Small intestine (tissue), 7 donors: ENCODE data around the gene TMEM182. TPM values are rescaled to one million over a fixed set of nuclear protein-coding genes. Genes with fewer than 3 reads are reported as not detected.

Source experiments
- DNase-seq, 2 donors: peaks; one replicate each; pipeline versions ENCODE4 v3.0.0 to v3.0.0-alpha.2; 2013
- FAIRE-seq: peaks from 2 replicates; lab custom pipeline; 2012; peaks lifted over from hg19 to GRCh38; lab: Jason Lieb, UNC
- H3K27ac ChIP-seq, 3 donors: one replicate each; pipeline ENCODE4 v1.5.1; 2013; ENCODE audit warnings: low read length in 2 of 3, mild to moderate bottlenecking in 2 of 3, control low read depth in 1 of 3, inconsistent platforms in 1 of 3, low read depth in 1 of 3, moderate library complexity in 1 of 3
- H3K27me3 ChIP-seq, 3 donors: one replicate each; pipeline ENCODE4 v1.6.1; 2013; ENCODE audit warnings: low read length in 3 of 3, inconsistent platforms in 1 of 3; ENCODE audit not compliant: control insufficient read depth in 3 of 3, insufficient read depth in 3 of 3
- H3K36me3 ChIP-seq, 3 donors: one replicate each; pipeline ENCODE4 v1.6.1; 2013; ENCODE audit warnings: low read length in 3 of 3, inconsistent platforms in 1 of 3, low read depth in 1 of 3, mild to moderate bottlenecking in 1 of 3, moderate library complexity in 1 of 3; ENCODE audit not compliant: control insufficient read depth in 3 of 3, insufficient read depth in 2 of 3
- H3K4me1 ChIP-seq, 3 donors: one replicate each; pipeline ENCODE4 v1.6.1; 2013; ENCODE audit warnings: low read length in 2 of 3, inconsistent platforms in 1 of 3, low read depth in 1 of 3, mild to moderate bottlenecking in 1 of 3, moderate library complexity in 1 of 3; ENCODE audit not compliant: control insufficient read depth in 3 of 3, insufficient read depth in 2 of 3
- H3K4me3 ChIP-seq, 3 donors: one replicate each; pipeline ENCODE4 v1.5.1; 2013; ENCODE audit warnings: low read length in 3 of 3, control low read depth in 1 of 3, inconsistent platforms in 1 of 3, low read depth in 1 of 3, mild to moderate bottlenecking in 1 of 3, moderate library complexity in 1 of 3
- H3K9me3 ChIP-seq, 2 donors: one replicate each; pipeline ENCODE4 v1.6.1; 2013; ENCODE audit warnings: low read depth in 1 of 2, low read length in 1 of 2; ENCODE audit not compliant: control insufficient read depth in 2 of 2, insufficient read depth in 1 of 2
- WGBS, 3 donors: extraction: QIAGEN DNeasy Blood & Tissue Kit; methylation state at CpG; one replicate each; pipeline ENCODE4 v1.1.7; 2013; 5-methylcytosine and 5-hydroxymethylcytosine counted together
- polyA plus RNA-seq, 4 donors: library from polyadenylated mRNA; stranded (reverse) in 3 of 4; unstranded in 1 of 4; fragments of 200-250 nt in 3 of 4; fragments of 120-200 nt in 1 of 4; gene quantifications; one replicate each; pipeline versions ENCODE4 v1.2.1 to v1.2.3, GENCODE V29; 2013
- donor health status: healthy with polysubstance abuse.
- donor health status: control.
- donor health status: control.
- donor health status: Bipolar disorder and iron deficiency.
- donor health status: healthy.

Gene TMEM182
- polyA plus RNA-seq, 4 donors = 0.67 to 7.0 (median 3.1) TPM

DNA sequence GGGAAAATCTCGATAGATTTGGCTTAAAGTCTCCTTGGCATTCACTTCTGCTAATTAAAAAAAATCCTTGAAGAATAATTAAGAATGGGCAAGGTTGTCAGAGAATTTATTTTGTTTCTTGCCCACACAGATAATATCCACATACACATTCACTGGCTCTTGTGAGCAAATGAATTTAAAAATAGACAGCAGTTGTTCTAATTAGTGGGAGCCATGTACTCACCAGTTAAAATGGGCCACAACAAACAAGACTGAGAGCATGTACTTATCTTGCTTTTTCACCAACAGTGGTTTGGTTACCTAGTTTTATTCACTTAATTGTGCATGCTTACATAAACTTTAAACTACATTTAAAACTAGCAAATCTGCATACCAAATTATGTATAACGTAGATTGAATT, 53.5 kb downstream of the TMEM182 start:
- Histone ChIP-seq H3K27me3 (no peaks in the 10 kb centered on the region), H3K36me3 (no peaks in the 10 kb centered on the region), H3K9me3 (no peaks in the 10 kb centered on the region), H3K4me3 (no peak overlapping the region), H3K27ac (no peak overlapping the region), H3K4me1 (no peaks in the 10 kb centered on the region)
- no peak for DNase-seq
- WGBS, 3 donors = 77 to 91% (median 84%) methylated on average over 2 of the region's 2 CpGs
- FAIRE-seq = no peak

- Histone ChIP-seq H3K9me3 (no peaks in the 10 kb centered on the region), H3K4me1 (no peaks in the 10 kb centered on the region), H3K4me3 (no peak overlapping the region), H3K36me3 (no peaks in the 10 kb centered on the region), H3K27me3 (no peaks in the 10 kb centered on the region), H3K27ac (no peak overlapping the region)
- WGBS, 3 donors = 43 to 68% (median 60%) methylated on average over 5 of the region's 5 CpGs
- DNase-seq = no peak
- no peak for FAIRE-seq
These were observed 65.1 kb downstream of the TMEM182 start for GRCh38 chr2:102826904-102827303.

DNA sequence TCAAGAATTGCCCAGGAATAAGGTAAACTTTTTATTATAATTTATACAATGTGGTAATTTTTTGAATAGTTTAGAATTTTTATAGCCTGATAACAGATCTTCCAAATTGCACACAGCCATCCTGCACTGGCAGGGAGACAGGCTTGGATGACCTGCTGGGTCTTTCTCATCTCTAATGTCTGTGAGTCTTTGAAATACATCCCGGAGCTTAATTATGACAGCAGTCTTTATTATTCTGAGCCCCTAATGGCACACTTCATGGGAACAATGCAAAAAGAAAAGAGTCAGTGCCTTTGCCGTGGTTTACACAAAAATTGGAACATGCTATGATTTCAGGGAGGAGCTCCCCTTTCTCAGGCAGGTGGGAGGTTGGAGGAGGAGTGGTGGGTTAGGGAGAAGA, 71.0 kb downstream of the TMEM182 start:
- WGBS, 3 donors = 85 to 88% (median 86%) methylated on average over 2 of the region's 2 CpGs
- no peaks in the 10 kb centered on the region for H3K9me3 ChIP-seq
- H3K4me1 ChIP-seq = no peaks in the 10 kb centered on the region
- H3K36me3 ChIP-seq = no peaks in the 10 kb centered on the region
- DNase-seq (no peak), FAIRE-seq (no peak)
- no peak overlapping the region for H3K4me3 ChIP-seq
- no peak overlapping the region for H3K27ac ChIP-seq
- H3K27me3 ChIP-seq = no peaks in the 10 kb centered on the region

- Histone ChIP-seq H3K4me1 (no peaks in the 10 kb centered on the region), H3K9me3 (no peaks in the 10 kb centered on the region), H3K4me3 (no peak overlapping the region), H3K27me3 (no peaks in the 10 kb centered on the region), H3K27ac (no peak overlapping the region), H3K36me3 (no peaks in the 10 kb centered on the region)
- 90% methylated on average over 6 of the region's 6 CpGs for WGBS, 3 donors
- no peak for DNase-seq
- FAIRE-seq = no peak
These were observed 72.9 kb downstream of the TMEM182 start for GRCh38 chr2:102834523-102835273.

DNA sequence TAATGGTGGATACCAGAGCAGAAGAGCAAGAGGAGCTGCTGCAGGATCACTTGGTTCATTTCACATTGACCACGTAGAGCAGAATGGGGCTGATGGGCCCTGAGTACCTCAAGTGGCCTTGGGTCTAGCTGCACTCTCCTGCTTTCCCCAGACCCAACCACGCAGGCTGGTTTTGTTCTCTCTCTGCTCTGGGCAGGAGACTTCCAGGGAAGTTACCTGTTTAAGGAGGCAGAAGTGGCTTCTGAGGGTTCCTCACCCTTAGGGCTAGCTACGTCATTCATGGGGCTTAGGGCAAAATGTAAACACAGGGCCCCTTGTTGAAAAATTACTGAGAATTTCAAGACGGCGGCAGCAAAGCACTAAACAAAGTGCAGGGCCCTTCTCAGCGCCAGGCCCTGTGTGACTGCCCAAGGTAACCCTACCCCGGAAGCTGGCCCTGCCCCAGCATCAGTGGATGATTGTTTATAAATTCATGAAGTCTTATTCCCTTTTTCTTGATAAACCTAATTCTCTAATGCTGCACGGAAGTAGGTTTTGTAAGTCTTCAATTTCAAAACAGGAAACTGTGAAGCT, 75.9 kb downstream of the TMEM182 start:
- WGBS, 3 donors = 82 to 86% (median 85%) methylated on average over 8 of the region's 8 CpGs
- Histone ChIP-seq H3K27me3 (no peaks in the 10 kb centered on the region), H3K4me1 (no peaks in the 10 kb centered on the region), H3K9me3 (no peaks in the 10 kb centered on the region), H3K27ac (no peak overlapping the region), H3K4me3 (no peak overlapping the region), H3K36me3 (no peaks in the 10 kb centered on the region)
- no peak for FAIRE-seq
- no peak for DNase-seq

DNA sequence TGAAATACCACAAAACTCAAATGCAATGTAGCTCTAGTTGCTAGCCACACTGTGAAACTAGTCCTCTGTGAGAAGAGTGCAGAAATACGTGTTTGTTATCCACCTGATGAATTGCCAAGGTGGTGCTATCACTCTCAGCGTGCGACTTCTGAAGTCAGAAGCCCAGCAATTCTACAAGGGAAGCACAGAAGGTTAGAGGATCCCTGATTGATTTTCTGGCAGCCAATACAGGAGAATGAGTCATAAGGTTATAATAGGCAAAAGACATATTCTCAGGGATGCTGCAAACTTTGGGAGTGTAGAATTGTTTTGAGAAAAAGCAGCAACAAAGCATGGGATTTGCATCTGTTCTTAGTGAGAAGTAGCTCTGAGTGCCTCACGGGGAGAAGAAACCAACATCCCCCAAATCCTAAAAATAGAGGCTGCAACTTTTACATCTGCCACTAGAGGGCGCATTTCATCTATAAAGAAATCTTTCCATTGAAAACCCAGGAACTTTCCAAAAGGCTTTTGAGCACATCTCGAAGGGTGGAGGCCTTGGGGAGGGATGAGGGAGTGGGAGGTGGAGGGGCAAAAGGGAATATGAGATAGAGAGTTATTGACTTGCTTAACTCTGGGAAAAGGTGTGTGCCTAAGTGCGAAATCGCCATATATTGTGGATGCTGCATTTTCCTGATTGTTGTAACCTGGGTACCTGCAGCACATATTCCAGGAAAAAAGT, 78.0 kb downstream of the TMEM182 start:
- Histone ChIP-seq H3K27me3 (no peaks in the 10 kb centered on the region), H3K4me1 (no peaks in the 10 kb centered on the region), H3K36me3 (no peaks in the 10 kb centered on the region), H3K9me3 (no peaks in the 10 kb centered on the region), H3K4me3 (no peak overlapping the region), H3K27ac (no peak overlapping the region)
- no peak for FAIRE-seq
- WGBS, 3 donors = 34 to 38% (median 35%) methylated on average over 8 of the region's 8 CpGs
- peak; percentile 27 to 45 for DNase-seq

DNA sequence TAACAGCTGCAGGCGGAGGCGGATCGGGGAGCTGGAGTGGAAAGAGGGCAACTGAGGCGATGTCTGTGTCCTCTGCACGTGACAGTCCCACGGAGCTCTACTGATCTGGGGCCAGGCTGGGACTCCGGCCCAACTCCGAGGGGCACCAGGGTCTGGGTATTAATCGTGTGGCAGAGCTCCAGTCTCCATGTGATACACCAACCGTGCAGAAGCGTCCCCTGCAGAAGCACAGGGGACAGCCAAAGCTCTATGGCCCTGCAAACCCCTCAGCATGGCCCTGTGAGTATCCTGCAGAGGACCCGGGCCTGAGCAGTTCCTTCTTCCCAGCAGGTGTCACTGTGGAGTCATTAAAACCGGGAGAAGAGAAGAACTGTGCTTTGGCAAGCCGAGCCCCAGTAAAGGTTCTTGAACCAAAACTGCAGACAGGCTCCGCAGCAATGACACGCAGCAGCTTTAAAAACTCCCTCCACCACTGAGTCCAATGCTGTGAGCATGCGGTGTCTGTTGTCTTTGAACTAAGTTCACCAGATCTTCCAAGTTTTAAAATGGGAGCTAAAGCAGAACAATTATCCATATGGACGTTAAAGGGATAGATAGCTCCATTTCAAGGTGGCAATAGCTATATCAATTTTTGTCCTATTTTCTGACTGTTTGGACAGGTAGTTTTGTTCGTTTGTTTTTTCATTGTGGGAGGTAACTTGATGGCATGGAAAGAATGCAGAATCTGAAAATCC, 79.4 kb downstream of the TMEM182 start:
- no peaks in the 10 kb centered on the region for H3K9me3 ChIP-seq
- WGBS, 3 donors = 56 to 62% (median 59%) methylated on average over 19 of the region's 19 CpGs
- no peak overlapping the region for H3K27ac ChIP-seq
- H3K27me3 ChIP-seq = no peaks in the 10 kb centered on the region
- H3K4me3 ChIP-seq = no peak overlapping the region
- DNase-seq = peak; percentile 46 to 56
- FAIRE-seq = no peak
- H3K36me3 ChIP-seq = no peaks in the 10 kb centered on the region
- H3K4me1 ChIP-seq = no peaks in the 10 kb centered on the region

DNA sequence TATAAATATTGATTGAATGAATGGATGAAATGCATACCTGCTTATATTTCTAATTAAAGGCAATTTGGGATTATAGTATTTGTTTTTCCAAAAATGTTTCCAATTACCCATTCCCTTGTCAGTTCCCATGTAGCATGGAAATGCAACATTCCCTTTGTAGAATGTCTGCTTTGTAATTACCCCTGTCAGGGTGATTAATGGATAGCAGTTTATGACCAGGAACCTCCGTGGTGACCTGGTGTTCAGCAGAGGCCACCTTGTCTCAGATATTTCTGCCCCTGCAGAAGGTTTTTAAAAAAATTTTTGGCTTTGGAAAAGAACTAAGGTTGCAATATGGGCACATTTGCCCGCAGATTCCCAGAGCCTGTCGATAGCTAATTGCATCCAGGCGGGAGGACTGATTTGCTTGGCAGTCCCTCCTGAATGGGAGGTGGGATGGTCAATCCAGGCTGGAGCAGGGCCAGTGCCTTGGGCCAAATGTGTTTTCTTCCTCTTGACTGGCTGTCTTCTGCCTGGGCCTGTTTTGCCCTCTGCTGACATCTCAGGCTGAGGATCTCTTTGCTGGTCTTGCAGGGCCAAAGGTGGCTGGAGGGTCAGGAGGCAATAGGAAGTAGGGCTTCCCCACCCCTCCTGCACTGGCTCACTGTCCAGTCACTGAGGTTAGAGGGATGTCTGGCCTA, 82.1 kb downstream of the TMEM182 start:
- no peak for DNase-seq
- H3K27me3 ChIP-seq = no peaks in the 10 kb centered on the region
- peaks cover 0 to 3% (median 0%) of the 10 kb centered on the region in 3 donors for H3K4me1 ChIP-seq
- FAIRE-seq = no peak
- 68 to 73% (median 71%) methylated on average over 4 of the region's 4 CpGs for WGBS, 3 donors
- H3K36me3 ChIP-seq = no peaks in the 10 kb centered on the region
- no peak overlapping the region for H3K27ac ChIP-seq
- no peaks in the 10 kb centered on the region for H3K9me3 ChIP-seq
- no peak overlapping the region for H3K4me3 ChIP-seq
